ENCODE data around the gene SDR39U1. TPM values are rescaled to one million over a fixed set of nuclear protein-coding genes. Genes with fewer than 3 reads are reported as not detected.
"Not testable (repeated sequence)": the region's sequence is repeated elsewhere in the genome, so short reads cannot be mapped to it uniquely, and the experiment has no call there.

The SDR39U1 gene
- total and polyA plus RNA-seq, 4 donors = 18.5 to 96.8 (median 61.6) TPM

- H3K9me3 ChIP-seq (ENCODE audit: control insufficient read depth, insufficient read depth, low read length); H3K4me3 ChIP-seq (ENCODE audit: low read depth, low read length); DNase-seq (ENCODE audit: low read depth in 4 of 6, low spot score in 6 of 6); H3K36me3 ChIP-seq (ENCODE audit: control insufficient read depth, insufficient read depth, low read length); H3K27me3 ChIP-seq (ENCODE audit: control insufficient read depth, insufficient read depth, low read length); H3K4me1 ChIP-seq (ENCODE audit: control insufficient read depth, insufficient read depth, low read length); H3K27ac ChIP-seq (ENCODE audit: low read depth, low read length): not testable (repeated sequence)
- no CpG with 5 or more reads among the region's 2 CpGs for WGBS (ENCODE audit: insufficient coverage)
Observed at GRCh38 chr14:24450828-24451227, 8.3 kb upstream of the SDR39U1 start.

GRCh38 chr14:24443053-24443665 is 583 bp upstream of the SDR39U1 start:
- Histone ChIP-seq H3K9me3 (ENCODE audit: control insufficient read depth, insufficient read depth, low read length) (no peaks in the 10 kb centered on the region), H3K27ac (ENCODE audit: low read depth, low read length) (peak overlapping the region; percentile 99), H3K4me3 (ENCODE audit: low read depth, low read length) (peak overlapping the region; percentile 99), H3K27me3 (ENCODE audit: control insufficient read depth, insufficient read depth, low read length) (no peaks in the 10 kb centered on the region), H3K4me1 (ENCODE audit: control insufficient read depth, insufficient read depth, low read length) (peaks cover 23% of the 10 kb centered on the region), H3K36me3 (ENCODE audit: control insufficient read depth, insufficient read depth, low read length) (peaks cover 21% of the 10 kb centered on the region)
- DNase-seq (ENCODE audit: low read depth in 4 of 6, low spot score in 6 of 6) = peak in 1 of 6 donors; percentile 46
- 18% methylated on average over 7 of the region's 7 CpGs for WGBS (ENCODE audit: insufficient coverage)

GRCh38 chr14:24441904-24442239 is 704 bp downstream of the SDR39U1 start:
- 6% methylated on average over 8 of the region's 12 CpGs for WGBS (ENCODE audit: insufficient coverage)
- H3K27me3 ChIP-seq (ENCODE audit: control insufficient read depth, insufficient read depth, low read length) = no peaks in the 10 kb centered on the region
- no peaks in the 10 kb centered on the region for H3K9me3 ChIP-seq (ENCODE audit: control insufficient read depth, insufficient read depth, low read length)
- DNase-seq (ENCODE audit: low read depth in 4 of 6, low spot score in 6 of 6) = peak in 1 of 6 donors; percentile 22
- H3K4me1 ChIP-seq (ENCODE audit: control insufficient read depth, insufficient read depth, low read length) = peaks cover 26% of the 10 kb centered on the region
- H3K4me3 ChIP-seq (ENCODE audit: low read depth, low read length) = peak overlapping the region; percentile 99
- peak overlapping the region; percentile 99 for H3K27ac ChIP-seq (ENCODE audit: low read depth, low read length)
- peaks cover 31% of the 10 kb centered on the region for H3K36me3 ChIP-seq (ENCODE audit: control insufficient read depth, insufficient read depth, low read length)

- no peak for DNase-seq (ENCODE audit: low read depth in 4 of 6, low spot score in 6 of 6)
- Histone ChIP-seq H3K27ac (ENCODE audit: low read depth, low read length) (peak overlapping the region; percentile 99), H3K4me3 (ENCODE audit: low read depth, low read length) (peak overlapping the region; percentile 99), H3K9me3 (ENCODE audit: control insufficient read depth, insufficient read depth, low read length) (no peaks in the 10 kb centered on the region), H3K36me3 (ENCODE audit: control insufficient read depth, insufficient read depth, low read length) (peaks cover 31% of the 10 kb centered on the region), H3K4me1 (ENCODE audit: control insufficient read depth, insufficient read depth, low read length) (peaks cover 27% of the 10 kb centered on the region), H3K27me3 (ENCODE audit: control insufficient read depth, insufficient read depth, low read length) (no peaks in the 10 kb centered on the region)
- whole genome bisulfite sequencing (ENCODE audit: insufficient coverage) = 79% methylated on average over 4 of the region's 5 CpGs
Observed at GRCh38 chr14:24441485-24441884, 1.1 kb downstream of the SDR39U1 start.

- H3K9me3 ChIP-seq (ENCODE audit: control insufficient read depth, insufficient read depth, low read length) = no peaks in the 10 kb centered on the region
- no peak overlapping the region for H3K27ac ChIP-seq (ENCODE audit: low read depth, low read length)
- peaks cover 37% of the 10 kb centered on the region for H3K36me3 ChIP-seq (ENCODE audit: control insufficient read depth, insufficient read depth, low read length)
- H3K27me3 ChIP-seq (ENCODE audit: control insufficient read depth, insufficient read depth, low read length) = no peaks in the 10 kb centered on the region
- no peak overlapping the region for H3K4me3 ChIP-seq (ENCODE audit: low read depth, low read length)
- 99% methylated on average over 6 of the region's 8 CpGs for WGBS (ENCODE audit: insufficient coverage)
- DNase-seq (ENCODE audit: low read depth in 4 of 6, low spot score in 6 of 6) = peak in 1 of 6 donors; percentile 5
- H3K4me1 ChIP-seq (ENCODE audit: control insufficient read depth, insufficient read depth, low read length) = peaks cover 31% of the 10 kb centered on the region
Observed at GRCh38 chr14:24440606-24441399, 1.8 kb downstream of the SDR39U1 start.

GRCh38 chr14:24439830-24440605 is 2.6 kb downstream of the SDR39U1 start:
- Histone ChIP-seq H3K4me3 (ENCODE audit: low read depth, low read length) (no peak overlapping the region), H3K36me3 (ENCODE audit: control insufficient read depth, insufficient read depth, low read length) (peaks cover 37% of the 10 kb centered on the region), H3K4me1 (ENCODE audit: control insufficient read depth, insufficient read depth, low read length) (peaks cover 31% of the 10 kb centered on the region), H3K9me3 (ENCODE audit: control insufficient read depth, insufficient read depth, low read length) (no peaks in the 10 kb centered on the region), H3K27me3 (ENCODE audit: control insufficient read depth, insufficient read depth, low read length) (no peaks in the 10 kb centered on the region), H3K27ac (ENCODE audit: low read depth, low read length) (no peak overlapping the region)
- DNase-seq (ENCODE audit: low read depth in 4 of 6, low spot score in 6 of 6) = peak in 1 of 6 donors; percentile 6
- WGBS (ENCODE audit: insufficient coverage) = 89% methylated on average over 13 of the region's 15 CpGs

GRCh38 chr14:24439257-24439656 is 3.3 kb downstream of the SDR39U1 start:
- DNase-seq (ENCODE audit: low read depth in 4 of 6, low spot score in 6 of 6) = no peak
- Histone ChIP-seq H3K27ac (ENCODE audit: low read depth, low read length) (no peak overlapping the region), H3K4me1 (ENCODE audit: control insufficient read depth, insufficient read depth, low read length) (peaks cover 31% of the 10 kb centered on the region), H3K4me3 (ENCODE audit: low read depth, low read length) (no peak overlapping the region), H3K9me3 (ENCODE audit: control insufficient read depth, insufficient read depth, low read length) (no peaks in the 10 kb centered on the region), H3K36me3 (ENCODE audit: control insufficient read depth, insufficient read depth, low read length) (peaks cover 42% of the 10 kb centered on the region), H3K27me3 (ENCODE audit: control insufficient read depth, insufficient read depth, low read length) (no peaks in the 10 kb centered on the region)
- 83% methylated on average over 1 of the region's 1 CpG for WGBS (ENCODE audit: insufficient coverage)

- H3K4me3 ChIP-seq (ENCODE audit: low read depth, low read length) = no peak overlapping the region
- H3K36me3 ChIP-seq (ENCODE audit: control insufficient read depth, insufficient read depth, low read length) = peaks cover 43% of the 10 kb centered on the region
- no peaks in the 10 kb centered on the region for H3K9me3 ChIP-seq (ENCODE audit: control insufficient read depth, insufficient read depth, low read length)
- 85% methylated on average over 5 of the region's 9 CpGs for WGBS (ENCODE audit: insufficient coverage)
- no peak for DNase-seq (ENCODE audit: low read depth in 4 of 6, low spot score in 6 of 6)
- no peak overlapping the region for H3K27ac ChIP-seq (ENCODE audit: low read depth, low read length)
- no peaks in the 10 kb centered on the region for H3K27me3 ChIP-seq (ENCODE audit: control insufficient read depth, insufficient read depth, low read length)
- peaks cover 31% of the 10 kb centered on the region for H3K4me1 ChIP-seq (ENCODE audit: control insufficient read depth, insufficient read depth, low read length)
Observed at GRCh38 chr14:24438223-24439097, 4.1 kb downstream of the SDR39U1 start.

- H3K27ac ChIP-seq (ENCODE audit: low read depth, low read length) = no peak overlapping the region
- no peaks in the 10 kb centered on the region for H3K27me3 ChIP-seq (ENCODE audit: control insufficient read depth, insufficient read depth, low read length)
- peaks cover 43% of the 10 kb centered on the region for H3K36me3 ChIP-seq (ENCODE audit: control insufficient read depth, insufficient read depth, low read length)
- no peaks in the 10 kb centered on the region for H3K9me3 ChIP-seq (ENCODE audit: control insufficient read depth, insufficient read depth, low read length)
- DNase-seq (ENCODE audit: low read depth in 4 of 6, low spot score in 6 of 6) = no peak
- 100% methylated on average over 1 of the region's 2 CpGs for WGBS (ENCODE audit: insufficient coverage)
- peaks cover 31% of the 10 kb centered on the region for H3K4me1 ChIP-seq (ENCODE audit: control insufficient read depth, insufficient read depth, low read length)
- H3K4me3 ChIP-seq (ENCODE audit: low read depth, low read length) = no peak overlapping the region
Observed at GRCh38 chr14:24437736-24438067, 4.9 kb downstream of the SDR39U1 start.
